ENCODE data around the gene DLGAP1.

DNA sequence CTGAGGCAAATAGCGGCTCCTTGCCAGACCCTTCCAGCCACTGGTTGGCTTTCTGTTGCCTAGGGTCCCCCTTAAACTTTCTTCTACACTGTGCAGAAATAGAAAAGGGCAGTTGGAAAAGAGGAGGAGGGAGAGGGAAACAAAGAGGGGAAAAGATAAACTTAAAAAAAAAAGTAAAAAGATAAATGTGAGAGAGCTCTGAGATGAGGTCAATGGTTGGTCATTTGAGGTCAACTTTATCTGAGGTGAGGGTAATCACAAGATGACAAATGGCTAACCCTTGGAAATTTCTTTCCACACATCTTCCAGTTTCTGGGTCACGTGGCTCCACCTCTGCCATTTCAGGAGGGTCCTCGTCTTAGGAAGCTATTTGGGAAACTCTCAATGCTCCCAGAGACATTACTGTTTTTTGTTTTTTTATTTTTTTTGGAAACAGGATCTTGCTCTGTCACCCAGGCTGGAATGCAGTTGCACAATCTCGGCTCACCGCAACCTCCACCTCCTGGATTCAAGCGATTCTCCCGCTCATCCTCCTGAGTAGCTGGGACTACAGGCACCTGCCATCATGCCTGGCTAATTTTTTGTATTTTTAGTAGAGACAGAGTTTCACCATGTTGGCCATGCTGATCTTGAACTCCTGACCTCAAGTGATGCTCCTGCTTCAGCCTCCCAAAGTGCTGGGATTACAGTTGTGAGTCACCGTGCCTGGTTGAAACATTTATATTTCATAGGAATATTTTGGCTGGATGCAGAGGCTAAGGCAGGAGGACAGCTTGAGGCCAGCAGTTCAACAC lies 805.3 kb downstream of the DLGAP1 start:
- TF ChIP-seq, protein P1, sequence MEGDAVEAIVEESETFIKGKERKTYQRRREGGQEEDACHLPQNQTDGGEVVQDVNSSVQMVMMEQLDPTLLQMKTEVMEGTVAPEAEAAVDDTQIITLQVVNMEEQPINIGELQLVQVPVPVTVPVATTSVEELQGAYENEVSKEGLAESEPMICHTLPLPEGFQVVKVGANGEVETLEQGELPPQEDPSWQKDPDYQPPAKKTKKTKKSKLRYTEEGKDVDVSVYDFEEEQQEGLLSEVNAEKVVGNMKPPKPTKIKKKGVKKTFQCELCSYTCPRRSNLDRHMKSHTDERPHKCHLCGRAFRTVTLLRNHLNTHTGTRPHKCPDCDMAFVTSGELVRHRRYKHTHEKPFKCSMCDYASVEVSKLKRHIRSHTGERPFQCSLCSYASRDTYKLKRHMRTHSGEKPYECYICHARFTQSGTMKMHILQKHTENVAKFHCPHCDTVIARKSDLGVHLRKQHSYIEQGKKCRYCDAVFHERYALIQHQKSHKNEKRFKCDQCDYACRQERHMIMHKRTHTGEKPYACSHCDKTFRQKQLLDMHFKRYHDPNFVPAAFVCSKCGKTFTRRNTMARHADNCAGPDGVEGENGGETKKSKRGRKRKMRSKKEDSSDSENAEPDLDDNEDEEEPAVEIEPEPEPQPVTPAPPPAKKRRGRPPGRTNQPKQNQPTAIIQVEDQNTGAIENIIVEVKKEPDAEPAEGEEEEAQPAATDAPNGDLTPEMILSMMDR (IDR thresholded peaks at IDR 0.05; ENCODE audit: insufficient read depth, low read length, poor library complexity, severe bottlenecking): no peak
- TF ChIP-seq EZH2phosphoT487 (conservative IDR thresholded peaks at IDR 0.05; ENCODE audit: low read length): no peak
